OCI-LY1 (cell line): ENCODE results near the gene TMEM100.

Experiments used
- EZH2 ChIP-seq: fragments of 200-600 bp; sonication (generic), shearing (Covaris generic); IDR thresholded peaks from 2 replicates; pipeline ENCODE4 v1.8.0; 2017; ENCODE audit warnings: borderline replicate concordance, mixed run types, mild to moderate bottlenecking, antibody characterized with exemption, low read length, moderate library complexity, mixed read lengths
- TF ChIP-seq, protein P1 (sequence below): fragments of 200-600 bp; sonication (generic), shearing (Covaris generic); IDR thresholded peaks from 2 replicates; pipeline ENCODE4 v1.5.1; 2017; ENCODE audit warnings: mild to moderate bottlenecking, antibody characterized with exemption, low read length, moderate library complexity, mixed read lengths

DNA sequence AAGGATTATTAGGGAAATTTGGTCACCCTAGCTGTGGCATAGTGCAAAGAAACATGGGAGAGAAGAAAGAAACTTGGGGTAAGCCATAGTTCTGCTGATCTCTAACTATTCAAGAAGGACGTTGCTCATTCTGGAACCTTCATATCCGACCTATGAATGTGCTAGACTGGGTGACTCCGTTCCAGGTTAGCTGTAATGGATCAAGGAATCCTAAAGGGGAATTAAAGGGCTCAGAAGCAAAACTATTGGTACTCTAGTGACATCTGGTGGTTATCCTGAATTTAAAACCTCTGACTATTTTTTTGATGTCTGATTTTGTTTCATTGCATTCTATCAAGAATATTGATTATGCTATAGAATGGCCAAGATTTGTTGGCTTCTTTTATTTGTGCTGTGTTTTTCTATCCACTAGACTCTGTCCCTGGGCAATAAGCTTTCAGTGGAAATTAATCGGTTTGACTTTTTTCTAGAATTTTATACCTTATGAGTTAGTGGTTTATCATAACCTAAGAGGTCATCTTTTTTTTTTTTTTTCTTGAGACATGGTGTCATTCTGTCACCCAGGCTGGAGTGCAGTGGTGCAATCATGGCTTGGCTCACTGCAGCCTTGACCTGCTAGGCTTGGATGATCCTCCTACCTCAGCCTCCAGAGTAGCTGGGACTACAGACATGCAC lies 47.7 kb upstream of the TMEM100 start:
- no peak for TF ChIP-seq EZH2
- TF ChIP-seq, protein P1, sequence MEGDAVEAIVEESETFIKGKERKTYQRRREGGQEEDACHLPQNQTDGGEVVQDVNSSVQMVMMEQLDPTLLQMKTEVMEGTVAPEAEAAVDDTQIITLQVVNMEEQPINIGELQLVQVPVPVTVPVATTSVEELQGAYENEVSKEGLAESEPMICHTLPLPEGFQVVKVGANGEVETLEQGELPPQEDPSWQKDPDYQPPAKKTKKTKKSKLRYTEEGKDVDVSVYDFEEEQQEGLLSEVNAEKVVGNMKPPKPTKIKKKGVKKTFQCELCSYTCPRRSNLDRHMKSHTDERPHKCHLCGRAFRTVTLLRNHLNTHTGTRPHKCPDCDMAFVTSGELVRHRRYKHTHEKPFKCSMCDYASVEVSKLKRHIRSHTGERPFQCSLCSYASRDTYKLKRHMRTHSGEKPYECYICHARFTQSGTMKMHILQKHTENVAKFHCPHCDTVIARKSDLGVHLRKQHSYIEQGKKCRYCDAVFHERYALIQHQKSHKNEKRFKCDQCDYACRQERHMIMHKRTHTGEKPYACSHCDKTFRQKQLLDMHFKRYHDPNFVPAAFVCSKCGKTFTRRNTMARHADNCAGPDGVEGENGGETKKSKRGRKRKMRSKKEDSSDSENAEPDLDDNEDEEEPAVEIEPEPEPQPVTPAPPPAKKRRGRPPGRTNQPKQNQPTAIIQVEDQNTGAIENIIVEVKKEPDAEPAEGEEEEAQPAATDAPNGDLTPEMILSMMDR = peak; percentile 64
